ENCODE results near the gene TCP1.
"Not testable (repeated sequence)": the region's sequence is repeated elsewhere in the genome, so short reads cannot be mapped to it uniquely, and the experiment has no call there.

TCP1 gene

GRCh38 chr6:159789377-159790148 is at the start of gene TCP1:
TCP1 (minus strand) TSS chr6:159789602; CDS start chr6:159789468, 134 bp downstream.
- DNase-seq (ENCODE audit: low read depth in 2 of 2), result peak; percentile 99 to 100

GRCh38 chr6:159838020-159838744 is 48.8 kb upstream of the TCP1 start:
- no peak for DNase-seq (ENCODE audit: low read depth in 2 of 2)

- no peak for DNase-seq (ENCODE audit: low read depth in 2 of 2)
Measured at GRCh38 chr6:159837511-159837910, 48.1 kb upstream of the TCP1 start.

GRCh38 chr6:159836718-159837490 is 47.5 kb upstream of the TCP1 start:
- DNase-seq (ENCODE audit: low read depth in 2 of 2), result no peak

GRCh38 chr6:159833997-159834603 is 44.7 kb upstream of the TCP1 start:
- no peak for DNase-seq (ENCODE audit: low read depth in 2 of 2)

GRCh38 chr6:159833556-159833955 is 44.2 kb upstream of the TCP1 start:
- no peak for DNase-seq (ENCODE audit: low read depth in 2 of 2)

GRCh38 chr6:159832946-159833345 is 43.5 kb upstream of the TCP1 start:
- no peak for DNase-seq (ENCODE audit: low read depth in 2 of 2)

- DNase-seq (ENCODE audit: low read depth in 2 of 2), result no peak
Measured at GRCh38 chr6:159831373-159831679, 41.9 kb upstream of the TCP1 start.

GRCh38 chr6:159830501-159831372 is 41.3 kb upstream of the TCP1 start:
- DNase-seq (ENCODE audit: low read depth in 2 of 2), result no peak

- no peak for DNase-seq (ENCODE audit: low read depth in 2 of 2)
Measured at GRCh38 chr6:159829526-159829925, 40.1 kb upstream of the TCP1 start.

- no peak for DNase-seq (ENCODE audit: low read depth in 2 of 2)
Measured at GRCh38 chr6:159828074-159828473, 38.7 kb upstream of the TCP1 start.

- DNase-seq (ENCODE audit: low read depth in 2 of 2), result no peak
Measured at GRCh38 chr6:159826968-159827647, 37.7 kb upstream of the TCP1 start.

GRCh38 chr6:159826004-159826403 is 36.6 kb upstream of the TCP1 start:
- DNase-seq (ENCODE audit: low read depth in 2 of 2), result no peak

- DNase-seq (ENCODE audit: low read depth in 2 of 2), result not testable (repeated sequence)
Measured at GRCh38 chr6:159824690-159825089, 35.3 kb upstream of the TCP1 start.

- DNase-seq (ENCODE audit: low read depth in 2 of 2), result no peak
Measured at GRCh38 chr6:159823953-159824352, 34.6 kb upstream of the TCP1 start.

- no peak for DNase-seq (ENCODE audit: low read depth in 2 of 2)
Measured at GRCh38 chr6:159821726-159822125, 32.3 kb upstream of the TCP1 start.

- no peak for DNase-seq (ENCODE audit: low read depth in 2 of 2)
Measured at GRCh38 chr6:159821122-159821521, 31.7 kb upstream of the TCP1 start.

- DNase-seq (ENCODE audit: low read depth in 2 of 2), result no peak
Measured at GRCh38 chr6:159819932-159820640, 30.7 kb upstream of the TCP1 start.

GRCh38 chr6:159819098-159819497 is 29.7 kb upstream of the TCP1 start:
- no peak for DNase-seq (ENCODE audit: low read depth in 2 of 2)

Measured in stimulated activated CD8-positive, alpha-beta memory T cell treated with anti-CD3 and anti-CD28 coated beads, Interleukin-7, amount 100 ng/mL, for 4 hours (primary cell).